Hematopoietic multipotent progenitor cell treated with erythropoietin and hydrocortisone succinate and interleukin-3 and kit ligand, for 4 days (in vitro differentiated cells): ENCODE data around the gene FOXJ1.

Experiments used
- DNase-seq: peaks from one replicate; pipeline ENCODE4 v3.0.0-alpha.2; 2015

The FOXJ1 gene

GRCh38 chr17:76089680-76090516, 51.1 kb downstream of the FOXJ1 start:
- no peak for DNase-seq

- no peak for DNase-seq
Observed at GRCh38 chr17:76088868-76089576, 52.0 kb downstream of the FOXJ1 start.

- no peak for DNase-seq
Observed at GRCh38 chr17:76088041-76088867, 52.8 kb downstream of the FOXJ1 start.

- no peak for DNase-seq
Observed at GRCh38 chr17:76087531-76087930, 53.5 kb downstream of the FOXJ1 start.

- no peak for DNase-seq
Observed at GRCh38 chr17:76086384-76086783, 54.7 kb downstream of the FOXJ1 start.
